K562 treated with DMSO at 1 percent for 12 hours (cell line): ENCODE measurements around the gene GAMT. TPM values are rescaled to one million over a fixed set of nuclear protein-coding genes. Genes with fewer than 3 reads are reported as not detected.

Source experiments
- total RNA-seq: library from RNA; unstranded; fragments of 300-600 nt; gene quantifications from 2 replicates; pipeline ENCODE4 v1.2.3, GENCODE V29; 2022; ENCODE audit not compliant: insufficient read depth

Gene GAMT
- total RNA-seq, result 43.2 and 56.4 TPM in 2 replicates

GRCh38 chr19:1401138-1401888 lies at the start of gene GAMT:
TSS of gene GAMT (minus strand) at chr19:1401542. CDS start at chr19:1401476, 66 bp downstream.

GRCh38 chr19:1449467-1450442 lies 48.4 kb upstream of the GAMT start, which contains the start of gene APC2:
TSS of gene APC2 (plus strand) at chr19:1450121. CDS start at chr19:1453002, 2,881 bp downstream.

GRCh38 chr19:1438035-1438932 lies 36.9 kb upstream of the GAMT start, which contains the start of gene RPS15:
TSS of gene RPS15 (plus strand) at chr19:1438396. CDS start at chr19:1438426, 30 bp downstream.

GRCh38 chr19:1407528-1408299 lies 6.4 kb upstream of the GAMT start, which contains the start of gene DAZAP1:
TSS of gene DAZAP1 (plus strand) at chr19:1407586. CDS start at chr19:1407774, 188 bp downstream.

GRCh38 chr19:1383312-1384084 lies 17.8 kb downstream of the GAMT start, which contains the start of gene NDUFS7:
TSS of gene NDUFS7 (plus strand) at chr19:1383907. CDS start at chr19:1383927, 20 bp downstream.

Other genes starting within 250 kb of the GAMT start
- gene SBNO2, start 227.3 kb downstream of the GAMT start, total RNA-seq, result 23.7 and 35.0 TPM in 2 replicates
- 110 and 120 TPM in 2 replicates for gene STK11, start 195.8 kb downstream of the GAMT start, total RNA-seq
- 5.0 and 7.4 TPM in 2 replicates for gene CBARP, start 163.5 kb downstream of the GAMT start, total RNA-seq
- 293 and 447 TPM in 2 replicates for gene ATP5F1D, start 159.8 kb downstream of the GAMT start, total RNA-seq
- gene MIDN, start 153.0 kb downstream of the GAMT start, total RNA-seq, result 28.3 and 68.2 TPM in 2 replicates
- gene CIRBP, start 132.2 kb downstream of the GAMT start, total RNA-seq, result 119 and 138 TPM in 2 replicates
- gene FAM174C, start 126.0 kb downstream of the GAMT start, total RNA-seq, result 61.8 and 96.0 TPM in 2 replicates
- not detected in 2 replicates for gene EFNA2, start 115.7 kb downstream of the GAMT start, total RNA-seq
- gene NDUFS7, start 17.6 kb downstream of the GAMT start, total RNA-seq, result 307 and 468 TPM in 2 replicates
- 92.5 and 122 TPM in 2 replicates for gene DAZAP1, start 6.0 kb upstream of the GAMT start, total RNA-seq
- 5,123 and 6,382 TPM in 2 replicates for gene RPS15, start 36.9 kb upstream of the GAMT start, total RNA-seq
- 1.0 TPM in 1 of 2 replicates, not detected in the other for gene APC2, start 48.6 kb upstream of the GAMT start, total RNA-seq
- gene C19orf25, start 77.7 kb upstream of the GAMT start, total RNA-seq, result 30.4 and 46.1 TPM in 2 replicates
- gene PCSK4, start 88.8 kb upstream of the GAMT start, total RNA-seq, result 3.8 TPM in 2 replicates
- 45.7 and 46.9 TPM in 2 replicates for gene REEP6, start 89.6 kb upstream of the GAMT start, total RNA-seq
- gene ADAMTSL5, start 111.5 kb upstream of the GAMT start, total RNA-seq, result 7.4 and 8.0 TPM in 2 replicates
- gene PLK5, start 122.5 kb upstream of the GAMT start, total RNA-seq, result not detected in 2 replicates
- 22.5 and 30.1 TPM in 2 replicates for gene MEX3D, start 166.8 kb upstream of the GAMT start, total RNA-seq
- gene MBD3, start 191.3 kb upstream of the GAMT start, total RNA-seq, result 101 and 130 TPM in 2 replicates
- gene UQCR11, start 203.9 kb upstream of the GAMT start, total RNA-seq, result 63.8 and 106 TPM in 2 replicates